GM23338 (cell line): ENCODE results near the gene MYL4.

Experiments
- CREB1 ChIP-seq: fragments of 250-450 bp; sonication (Bioruptor Pico); IDR thresholded peaks from 2 replicates; pipeline ENCODE4 v1.5.0; 2020; ENCODE audit warnings: low read depth, mild to moderate bottlenecking, moderate library complexity
- CTCF ChIP-seq, 2 experiments: fragments of 200-600 bp in 1 of 2; sonication (generic) in 1 of 2; conservative IDR thresholded peaks; 2 replicates each; pipeline versions ENCODE4 v1.5.1 to v1.6.1; 2016 to 2017; ENCODE audit warnings: antibody characterized with exemption in 2 of 2, low read depth in 2 of 2, mild to moderate bottlenecking in 2 of 2, moderate library complexity in 1 of 2
- ETS1 ChIP-seq: IDR thresholded peaks from 2 replicates; pipeline ENCODE4 v1.6.1; 2016; ENCODE audit warnings: antibody characterized with exemption
- EZH2 ChIP-seq: fragments of 200-600 bp; sonication (generic); IDR thresholded peaks from one replicate; pipeline ENCODE4 v1.8.0; 2017; ENCODE audit warnings: antibody characterized with exemption, mild to moderate bottlenecking, low read depth; ENCODE audit not compliant: unreplicated experiment
- EZH2phosphoT487 ChIP-seq: fragments of 200-600 bp; sonication (generic); IDR thresholded peaks from one replicate; pipeline ENCODE4 v1.8.1; 2018; ENCODE audit warnings: antibody characterized with exemption; ENCODE audit not compliant: unreplicated experiment
- JUNB ChIP-seq: IDR thresholded peaks from one replicate; pipeline ENCODE4 v1.6.1; 2016; ENCODE audit warnings: antibody characterized with exemption; ENCODE audit not compliant: unreplicated experiment
- NANOG ChIP-seq: IDR thresholded peaks from 2 replicates; pipeline ENCODE4 v1.6.1; 2016; ENCODE audit warnings: antibody characterized with exemption, borderline replicate concordance
- POLR2AphosphoS5 ChIP-seq: IDR thresholded peaks from 2 replicates; pipeline ENCODE4 v1.6.1; 2016; ENCODE audit warnings: antibody characterized with exemption, low read depth
- REST ChIP-seq: IDR thresholded peaks from one replicate; pipeline ENCODE4 v1.6.1; 2018; ENCODE audit warnings: antibody characterized with exemption; ENCODE audit not compliant: unreplicated experiment
- ZNF114 ChIP-seq: fragments of 250-450 bp; sonication (Bioruptor Pico); IDR thresholded peaks from 2 replicates; pipeline ENCODE4 v1.5.0; 2020; ENCODE audit warnings: mild to moderate bottlenecking, moderate library complexity
- ZNF331 ChIP-seq: fragments of 250-450 bp; sonication (Bioruptor Pico); IDR thresholded peaks from 2 replicates; pipeline ENCODE4 v1.5.0; 2020; ENCODE audit warnings: low read depth, mild to moderate bottlenecking, moderate library complexity

GRCh38 chr17:47235923-47236322, 26.8 kb downstream of the MYL4 start:
- TF ChIP-seq ETS1 (no peak), POLR2AphosphoS5 (no peak), CTCF (conservative IDR thresholded peaks at IDR 0.05; ENCODE audit: low read depth in 2 of 2) (no peak), EZH2 (no peak), CREB1 (no peak), REST (no peak), EZH2phosphoT487 (no peak), JUNB (no peak), ZNF114 (CRISPR knock-in tag) (no peak), NANOG (no peak), ZNF331 (no peak)
